ENCODE data around the gene CDCA5. TPM values are rescaled to one million over a fixed set of nuclear protein-coding genes. Genes with fewer than 3 reads are reported as not detected.

Gene CDCA5
- total RNA-seq, 4 donors from 2014 or later: 0.66 to 1.9 TPM; not detected in 2

GRCh38 chr11:65111744-65112545, 28.1 kb upstream of the CDCA5 start, which contains the start of gene TM7SF2:
TSS of gene TM7SF2 (plus strand) at chr11:65111872. CDS start at chr11:65112016, 144 bp downstream.
- TF ChIP-seq, protein P1, sequence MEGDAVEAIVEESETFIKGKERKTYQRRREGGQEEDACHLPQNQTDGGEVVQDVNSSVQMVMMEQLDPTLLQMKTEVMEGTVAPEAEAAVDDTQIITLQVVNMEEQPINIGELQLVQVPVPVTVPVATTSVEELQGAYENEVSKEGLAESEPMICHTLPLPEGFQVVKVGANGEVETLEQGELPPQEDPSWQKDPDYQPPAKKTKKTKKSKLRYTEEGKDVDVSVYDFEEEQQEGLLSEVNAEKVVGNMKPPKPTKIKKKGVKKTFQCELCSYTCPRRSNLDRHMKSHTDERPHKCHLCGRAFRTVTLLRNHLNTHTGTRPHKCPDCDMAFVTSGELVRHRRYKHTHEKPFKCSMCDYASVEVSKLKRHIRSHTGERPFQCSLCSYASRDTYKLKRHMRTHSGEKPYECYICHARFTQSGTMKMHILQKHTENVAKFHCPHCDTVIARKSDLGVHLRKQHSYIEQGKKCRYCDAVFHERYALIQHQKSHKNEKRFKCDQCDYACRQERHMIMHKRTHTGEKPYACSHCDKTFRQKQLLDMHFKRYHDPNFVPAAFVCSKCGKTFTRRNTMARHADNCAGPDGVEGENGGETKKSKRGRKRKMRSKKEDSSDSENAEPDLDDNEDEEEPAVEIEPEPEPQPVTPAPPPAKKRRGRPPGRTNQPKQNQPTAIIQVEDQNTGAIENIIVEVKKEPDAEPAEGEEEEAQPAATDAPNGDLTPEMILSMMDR (IDR thresholded peaks at IDR 0.05; ENCODE audit: low read depth): no peak

DNA sequence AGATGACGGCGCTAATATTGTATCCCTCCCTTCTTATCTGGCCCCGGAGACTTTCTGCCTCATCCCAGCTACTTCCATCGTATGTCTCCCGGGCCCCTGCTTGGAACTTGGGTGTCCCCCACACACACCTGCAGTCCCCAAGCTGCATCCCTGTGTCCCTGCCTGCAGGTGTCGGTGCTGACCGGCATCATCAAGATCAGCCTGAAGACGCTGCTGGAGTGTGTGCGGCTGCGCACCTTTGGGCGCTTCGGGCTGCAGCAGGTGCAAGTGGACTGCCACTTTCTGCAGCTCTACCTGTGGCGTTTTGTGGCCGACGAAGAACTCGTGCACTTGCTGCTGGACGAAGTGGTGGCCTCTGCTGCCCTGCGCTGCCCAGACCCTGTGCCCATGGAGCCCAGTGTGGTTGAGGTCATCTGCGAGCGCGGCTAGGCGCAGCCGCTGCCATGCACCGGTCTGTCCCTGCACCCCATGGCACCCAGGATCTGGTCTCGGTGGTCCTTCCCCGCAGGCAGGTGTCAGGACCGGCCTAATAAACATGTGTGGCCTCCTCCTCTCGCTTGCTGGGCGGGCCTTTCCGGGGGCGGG, 27.4 kb upstream of the CDCA5 start:
- TF ChIP-seq, protein P1 (IDR thresholded peaks at IDR 0.05; ENCODE audit: low read depth): no peak

GRCh38 chr11:65110354-65110861, 26.6 kb upstream of the CDCA5 start:
- TF ChIP-seq, protein P1 (IDR thresholded peaks at IDR 0.05; ENCODE audit: low read depth): no peak

DNA sequence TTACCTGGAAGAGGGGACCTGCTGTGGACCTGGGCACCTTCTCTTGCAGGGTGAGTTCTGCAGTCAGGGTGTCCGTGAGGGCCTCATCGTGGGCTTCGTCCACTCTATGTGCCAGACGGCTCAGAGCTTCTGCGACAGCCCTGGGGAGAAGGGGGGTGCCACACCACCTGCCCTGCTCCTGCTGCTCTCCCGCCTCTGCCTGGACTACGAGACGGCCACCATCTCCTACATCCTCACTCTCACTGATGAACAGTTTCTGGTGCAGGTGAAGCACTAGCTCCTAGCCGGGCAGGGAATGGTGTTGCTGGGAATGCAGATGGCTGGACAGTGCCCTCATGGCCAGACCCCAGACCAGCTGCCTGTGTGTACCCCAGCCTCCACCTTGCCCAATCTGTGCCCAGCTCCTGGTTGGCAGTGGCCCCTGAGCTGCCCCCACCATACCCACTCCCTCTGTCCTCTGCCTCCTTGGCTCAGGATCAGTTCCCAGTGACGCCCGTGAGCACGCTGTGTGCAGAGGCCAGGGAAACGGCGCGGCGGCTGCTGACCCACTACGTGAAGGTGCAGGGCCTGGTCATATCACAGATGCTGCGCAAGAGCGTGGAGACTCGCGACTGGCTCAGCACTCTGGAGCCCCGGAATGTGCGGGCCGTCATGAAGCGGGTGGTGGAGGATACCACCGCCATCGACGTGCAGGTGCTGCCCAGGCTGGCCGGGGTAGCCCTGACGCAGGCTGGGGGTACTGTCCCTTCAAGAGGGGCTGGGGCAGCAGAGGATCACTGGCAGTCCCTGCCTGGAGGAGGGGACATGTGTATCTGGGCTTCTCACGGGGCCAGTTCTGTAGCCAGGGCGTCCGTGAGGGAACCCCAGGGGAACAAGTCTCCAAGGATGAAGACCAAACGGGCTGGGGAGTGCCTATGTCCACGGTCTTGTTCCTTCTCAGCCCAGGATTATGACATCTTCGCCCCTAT, 25.7 kb upstream of the CDCA5 start:
- TF ChIP-seq, protein P1 (IDR thresholded peaks at IDR 0.05; ENCODE audit: low read depth): no peak

- TF ChIP-seq, protein P1 (IDR thresholded peaks at IDR 0.05; ENCODE audit: low read depth): no peak
Observed at GRCh38 chr11:65108469-65109123, 24.8 kb upstream of the CDCA5 start.

DNA sequence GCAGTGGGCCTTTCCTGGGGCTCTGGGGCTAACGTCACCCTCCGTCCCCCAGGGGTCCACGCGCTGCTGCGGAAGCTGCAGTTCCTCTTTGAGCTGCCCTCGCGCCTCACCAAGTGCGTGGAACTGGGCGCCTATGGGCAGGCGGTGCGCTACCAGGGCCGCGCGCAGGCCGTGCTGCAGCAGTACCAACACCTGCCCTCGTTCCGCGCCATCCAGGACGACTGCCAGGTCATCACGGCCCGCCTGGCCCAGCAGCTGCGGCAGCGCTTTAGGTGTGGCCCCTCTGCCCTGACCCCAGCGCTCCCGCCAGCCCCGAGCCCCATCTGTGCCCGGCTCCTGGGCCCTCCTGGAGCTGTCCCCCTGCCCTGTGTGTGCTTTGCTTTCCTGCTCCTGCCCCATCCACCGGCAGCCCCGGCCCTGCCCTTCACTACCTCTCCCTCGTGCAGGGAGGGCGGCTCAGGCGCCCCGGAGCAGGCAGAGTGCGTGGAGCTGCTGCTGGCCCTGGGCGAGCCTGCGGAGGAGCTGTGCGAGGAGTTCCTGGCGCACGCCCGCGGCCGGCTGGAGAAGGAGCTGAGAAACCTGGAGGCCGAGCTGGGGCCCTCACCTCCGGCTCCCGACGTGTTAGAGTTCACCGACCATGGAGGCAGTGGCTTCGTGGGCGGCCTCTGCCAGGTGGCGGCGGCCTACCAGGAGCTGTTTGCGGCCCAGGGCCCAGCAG, 24.1 kb upstream of the CDCA5 start:
- TF ChIP-seq, protein P1 (IDR thresholded peaks at IDR 0.05; ENCODE audit: low read depth): no peak

All from subcutaneous adipose tissue (tissue), 4 donors.